Peyer's patch (tissue), 4 donors: Measurements from ENCODE around the gene FARP1. TPM values are rescaled to one million over a fixed set of nuclear protein-coding genes. Genes with fewer than 3 reads are reported as not detected.

Experiments
- DNase-seq, 3 donors: peaks; one replicate each; pipeline ENCODE4 v3.0.0-alpha.2; 2017 to 2019
- H3K27ac ChIP-seq, 4 donors: fragments of 200-600 bp; sonication (generic); one replicate each; pipeline ENCODE4 v1.5.1; 2016 to 2019
- H3K27me3 ChIP-seq, 2 donors: fragments of 200-600 bp; sonication (generic); one replicate each; pipeline ENCODE4 v1.5.1; 2019
- H3K36me3 ChIP-seq, 3 donors: fragments of 200-600 bp; sonication (generic); one replicate each; pipeline ENCODE4 v1.5.1; 2016 to 2019
- H3K4me1 ChIP-seq, 4 donors: fragments of 200-600 bp; sonication (generic); one replicate each; pipeline ENCODE4 v1.5.1; 2016 to 2019
- H3K4me3 ChIP-seq, 4 donors: fragments of 200-600 bp; sonication (generic); 1 replicate in 3 of 4; 2 replicates in 1 of 4; pipeline ENCODE4 v1.5.1; 2016 to 2019; ENCODE audit warnings: mild to moderate bottlenecking in 1 of 4
- H3K9me3 ChIP-seq, 4 donors: fragments of 200-600 bp; sonication (generic); one replicate each; pipeline ENCODE4 v1.5.1; 2016 to 2019; ENCODE audit warnings: mild to moderate bottlenecking in 1 of 4
- CTCF ChIP-seq, 6 experiments: fragments of 450-650 bp in 4 of 6; fragments of 200-600 bp in 2 of 6; sonication (generic) in 1 of 6; IDR thresholded peaks; one replicate each; pipeline ENCODE4 v1.5.1; 2017 to 2019; ENCODE audit warnings: antibody characterized with exemption in 6 of 6, mild to moderate bottlenecking in 3 of 6, moderate library complexity in 1 of 6
- POLR2A ChIP-seq, 2 donors: fragments of 450-650 bp; IDR thresholded peaks; one replicate each; pipeline ENCODE4 v1.5.1; 2017; ENCODE audit warnings: antibody characterized with exemption in 2 of 2, mild to moderate bottlenecking in 2 of 2, moderate library complexity in 2 of 2
- total RNA-seq, 4 donors: library from RNA; depleted of rRNA; stranded (reverse); fragments of >200 nt; gene quantifications; one replicate each; pipeline ENCODE4 v1.1.0, GENCODE V29; 2016

Gene FARP1
- total RNA-seq, 4 donors from 2014 or later = 10.6 to 61.1 (median 14.9) TPM

GRCh38 chr13:98374750-98375149, 231.9 kb downstream of the FARP1 start:
- DNase-seq = no peak
- TF ChIP-seq POLR2A (IDR thresholded peaks at IDR 0.05) (no peak), CTCF (IDR thresholded peaks at IDR 0.05) (no peak)
- Histone ChIP-seq H3K9me3 (no peaks in the 10 kb centered on the region), H3K27ac (no peak overlapping the region), H3K36me3 (no peaks in the 10 kb centered on the region), H3K4me3 (no peak overlapping the region), H3K4me1 (peaks cover 0 to 7% (median 0%) of the 10 kb centered on the region in 4 donors), H3K27me3 (no peaks in the 10 kb centered on the region)

GRCh38 chr13:98377635-98378378, 234.9 kb downstream of the FARP1 start:
- Histone ChIP-seq H3K4me3 (no peak overlapping the region), H3K36me3 (no peaks in the 10 kb centered on the region), H3K27ac (no peak overlapping the region), H3K9me3 (no peaks in the 10 kb centered on the region), H3K27me3 (no peaks in the 10 kb centered on the region), H3K4me1 (no peaks in the 10 kb centered on the region)
- DNase-seq = no peak
- TF ChIP-seq CTCF (IDR thresholded peaks at IDR 0.05) (no peak), POLR2A (IDR thresholded peaks at IDR 0.05) (no peak)

- Histone ChIP-seq H3K4me3 (no peak overlapping the region), H3K9me3 (no peaks in the 10 kb centered on the region), H3K36me3 (no peaks in the 10 kb centered on the region), H3K27me3 (no peaks in the 10 kb centered on the region), H3K4me1 (no peaks in the 10 kb centered on the region), H3K27ac (no peak overlapping the region)
- TF ChIP-seq CTCF (IDR thresholded peaks at IDR 0.05) (no peak), POLR2A (IDR thresholded peaks at IDR 0.05) (no peak)
- DNase-seq = no peak
Measured at GRCh38 chr13:98384739-98385138, 241.8 kb downstream of the FARP1 start.

- no peak for DNase-seq
- no peak overlapping the region for H3K27ac ChIP-seq
- H3K4me1 ChIP-seq = no peaks in the 10 kb centered on the region
- TF ChIP-seq CTCF (IDR thresholded peaks at IDR 0.05) (no peak), POLR2A (IDR thresholded peaks at IDR 0.05) (no peak)
- H3K36me3 ChIP-seq = no peaks in the 10 kb centered on the region
- no peaks in the 10 kb centered on the region for H3K9me3 ChIP-seq
- H3K27me3 ChIP-seq = no peaks in the 10 kb centered on the region
- H3K4me3 ChIP-seq = no peak overlapping the region
Measured at GRCh38 chr13:98385606-98386005, 242.7 kb downstream of the FARP1 start.

- H3K36me3 ChIP-seq = no peaks in the 10 kb centered on the region
- H3K27me3 ChIP-seq = no peaks in the 10 kb centered on the region
- no peak for DNase-seq
- no peaks in the 10 kb centered on the region for H3K9me3 ChIP-seq
- no peak overlapping the region for H3K27ac ChIP-seq
- TF ChIP-seq POLR2A (IDR thresholded peaks at IDR 0.05) = no peak
- no peak for TF ChIP-seq CTCF (IDR thresholded peaks at IDR 0.05)
- H3K4me3 ChIP-seq = no peak overlapping the region
- H3K4me1 ChIP-seq = no peaks in the 10 kb centered on the region
Measured at GRCh38 chr13:98386637-98387036, 243.7 kb downstream of the FARP1 start.
